WTC11 (cell line): Measurements from ENCODE around the gene ING5. TPM values are rescaled to one million over a fixed set of nuclear protein-coding genes. Genes with fewer than 3 reads are reported as not detected.

Experiments
- ATAC-seq: fragments of 200-7000 bp; cut with Tn5 transposase; 2 replicates; pipeline ENCODE4 v1.10.0; 2021; ENCODE audit warnings: mild to moderate bottlenecking, moderate library complexity
- CTCF ChIA-PET: fragments of 300-600 bp; sonication (Branson Sonifier 250); formaldehyde crosslinking; loops from one replicate; lab custom pipeline; 2021; ENCODE audit warnings: antibody characterized with exemption; lab: Charles Lee
- POLR2A ChIA-PET: fragments of 350-600 bp; sonication (Branson Sonifier 250); formaldehyde crosslinking; loops from one replicate; lab custom pipeline; 2021; ENCODE audit warnings: antibody characterized with exemption; lab: Charles Lee
- DNase-seq: peaks from one replicate; pipeline ENCODE4 v3.0.0; 2021; ENCODE audit warnings: low spot score
- H3K27ac Mint-ChIP-seq: 2 replicates; pipeline ENCODE4 v1.8.0; 2021; ENCODE audit warnings: mixed read lengths
- H3K27me3 Mint-ChIP-seq: 2 replicates; pipeline ENCODE4 v1.8.0; 2021; ENCODE audit warnings: low read depth, mild to moderate bottlenecking, moderate library complexity, mixed read lengths
- H3K36me3 Mint-ChIP-seq: 2 replicates; pipeline ENCODE4 v1.8.0; 2021; ENCODE audit warnings: mixed read lengths
- H3K4me1 Mint-ChIP-seq: 2 replicates; pipeline ENCODE4 v1.8.0; 2022; ENCODE audit warnings: mixed read lengths
- H3K4me3 Mint-ChIP-seq: 2 replicates; pipeline ENCODE4 v1.8.0; 2021; ENCODE audit warnings: mild to moderate bottlenecking, moderate library complexity, mixed read lengths
- H3K9me3 Mint-ChIP-seq: 2 replicates; pipeline ENCODE4 v1.8.0; 2021; ENCODE audit warnings: mixed read lengths
- ATF1 ChIP-seq: sonication (generic); formaldehyde crosslinking; IDR thresholded peaks from 2 replicates; pipeline ENCODE4 v1.8.1; 2023; ENCODE audit warnings: mild to moderate bottlenecking, moderate library complexity, missing genetic modification reagents
- EMX1 ChIP-seq: fragments of 250-450 bp; sonication (Bioruptor Pico); IDR thresholded peaks from 2 replicates; pipeline ENCODE4 v1.8.0; 2021; ENCODE audit warnings: mild to moderate bottlenecking
- GABPB1 ChIP-seq: sonication (generic); formaldehyde crosslinking; IDR thresholded peaks from 2 replicates; pipeline ENCODE4 v1.8.1; 2023; ENCODE audit warnings: mild to moderate bottlenecking, missing genetic modification reagents
- GRHL2 ChIP-seq: fragments of 250-450 bp; sonication (Bioruptor Pico); IDR thresholded peaks from 2 replicates; pipeline ENCODE4 v1.8.0; 2022; ENCODE audit warnings: mild to moderate bottlenecking, moderate library complexity; ENCODE audit not compliant: insufficient replicate concordance, severe bottlenecking
- IRF2 ChIP-seq: sonication (generic); formaldehyde crosslinking; IDR thresholded peaks from 2 replicates; pipeline ENCODE4 v1.8.0; 2022; ENCODE audit warnings: low read depth, missing genetic modification reagents, borderline replicate concordance
- MYBL2 ChIP-seq: sonication (generic); formaldehyde crosslinking; IDR thresholded peaks from 2 replicates; pipeline ENCODE4 v1.8.1; 2023; ENCODE audit warnings: mild to moderate bottlenecking, moderate library complexity, missing genetic modification reagents
- NFYB ChIP-seq: sonication (generic); formaldehyde crosslinking; conservative IDR thresholded peaks from 2 replicates; pipeline ENCODE4 v1.8.0; 2022; ENCODE audit warnings: low read depth, missing genetic modification reagents
- NR1H2 ChIP-seq: sonication (generic); formaldehyde crosslinking; IDR thresholded peaks from 2 replicates; pipeline ENCODE4 v1.9.0; 2021; ENCODE audit warnings: mild to moderate bottlenecking, moderate library complexity, missing genetic modification reagents
- OVOL2 ChIP-seq: fragments of 250-450 bp; sonication (Bioruptor Pico); IDR thresholded peaks from 2 replicates; pipeline ENCODE4 v1.9.0; 2021; ENCODE audit warnings: mild to moderate bottlenecking, borderline replicate concordance
- RORB ChIP-seq: fragments of 250-450 bp; sonication (Bioruptor Pico); IDR thresholded peaks from 2 replicates; pipeline ENCODE4 v1.9.0; 2021; ENCODE audit warnings: mild to moderate bottlenecking
- SMAD3 ChIP-seq: sonication (generic); formaldehyde crosslinking; IDR thresholded peaks from 2 replicates; pipeline ENCODE4 v1.8.0; 2022; ENCODE audit warnings: missing genetic modification reagents, mild to moderate bottlenecking, borderline replicate concordance
- TCF7 ChIP-seq: sonication (generic); formaldehyde crosslinking; IDR thresholded peaks from 2 replicates; pipeline ENCODE4 v1.8.0; 2022; ENCODE audit warnings: mild to moderate bottlenecking, low read depth, missing genetic modification reagents, moderate library complexity
- TEAD4 ChIP-seq: sonication (generic); formaldehyde crosslinking; IDR thresholded peaks from 2 replicates; pipeline ENCODE4 v1.8.0; 2022; ENCODE audit warnings: mild to moderate bottlenecking, missing genetic modification reagents
- USF2 ChIP-seq: sonication (generic); formaldehyde crosslinking; IDR thresholded peaks from 2 replicates; pipeline ENCODE4 v1.8.1; 2023; ENCODE audit warnings: mild to moderate bottlenecking, missing genetic modification reagents, moderate library complexity
- ZMAT4 ChIP-seq: fragments of 250-450 bp; sonication (Bioruptor Pico); IDR thresholded peaks from 2 replicates; pipeline ENCODE4 v1.9.0; 2021; ENCODE audit warnings: mild to moderate bottlenecking
- ZNF317 ChIP-seq: sonication (generic); formaldehyde crosslinking; IDR thresholded peaks from 2 replicates; pipeline ENCODE4 v1.8.1; 2023; ENCODE audit warnings: low read depth, mild to moderate bottlenecking, moderate library complexity, missing genetic modification reagents, borderline replicate concordance
- total RNA-seq: library from RNA; stranded (reverse); gene quantifications from 3 replicates; pipeline ENCODE4 v1.2.3, GENCODE V29; 2021
- TF ChIP-seq, protein P1 (sequence below): sonication (generic); formaldehyde crosslinking; IDR thresholded peaks from 2 replicates; pipeline ENCODE4 v1.8.1; 2023; ENCODE audit warnings: mild to moderate bottlenecking, missing genetic modification reagents
- TF ChIP-seq, protein P2 (sequence below): sonication (generic); formaldehyde crosslinking; IDR thresholded peaks from 2 replicates; pipeline ENCODE4 v1.8.1; 2023; ENCODE audit warnings: mild to moderate bottlenecking, missing genetic modification reagents
- TF ChIP-seq, protein P3 (sequence below): fragments of 250-450 bp; sonication (Bioruptor Pico); IDR thresholded peaks from 2 replicates; pipeline ENCODE4 v1.9.0; 2021; ENCODE audit warnings: mild to moderate bottlenecking
- TF ChIP-seq, protein P4 (sequence below): fragments of 250-450 bp; sonication (Bioruptor Pico); IDR thresholded peaks from 2 replicates; pipeline ENCODE4 v2.1.2; 2022; ENCODE audit warnings: mild to moderate bottlenecking, moderate library complexity
- TF ChIP-seq, protein P5 (sequence below): sonication (generic); formaldehyde crosslinking; IDR thresholded peaks from 2 replicates; pipeline ENCODE4 v1.8.0; 2022; ENCODE audit warnings: mild to moderate bottlenecking, missing genetic modification reagents
- TF ChIP-seq, protein P6 (sequence below): sonication (generic); formaldehyde crosslinking; IDR thresholded peaks from 2 replicates; pipeline ENCODE4 v1.8.0; 2022; ENCODE audit warnings: missing genetic modification reagents

The ING5 gene
- total RNA-seq, 1 experiment from 2014 or later, result 43.1 TPM

DNA sequence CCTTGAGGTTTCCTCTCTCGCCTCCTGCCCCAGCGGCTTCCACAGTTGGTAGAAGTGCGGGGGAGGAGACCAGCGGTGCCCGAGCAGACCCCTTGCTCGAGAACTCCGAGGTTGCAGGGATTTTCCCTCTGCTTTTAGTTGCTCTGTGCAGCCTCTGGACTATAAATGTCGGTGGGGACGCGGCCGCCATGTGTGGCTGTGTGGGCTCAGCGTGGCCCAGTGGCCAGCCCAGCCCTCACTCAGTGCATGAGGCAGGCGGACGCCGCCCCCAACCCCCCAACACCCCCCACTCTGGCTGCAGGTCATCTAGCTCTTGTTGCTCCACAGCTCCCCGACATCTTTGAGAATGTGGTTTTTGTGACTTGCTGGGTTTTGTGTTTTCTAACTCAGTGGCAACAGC is 17.3 kb downstream of the ING5 start:
- DNase-seq (no peak), ATAC-seq (no peak)
- TF ChIP-seq SMAD3 (CRISPR knock-in tag), result no peak
- TF ChIP-seq, protein P1, sequence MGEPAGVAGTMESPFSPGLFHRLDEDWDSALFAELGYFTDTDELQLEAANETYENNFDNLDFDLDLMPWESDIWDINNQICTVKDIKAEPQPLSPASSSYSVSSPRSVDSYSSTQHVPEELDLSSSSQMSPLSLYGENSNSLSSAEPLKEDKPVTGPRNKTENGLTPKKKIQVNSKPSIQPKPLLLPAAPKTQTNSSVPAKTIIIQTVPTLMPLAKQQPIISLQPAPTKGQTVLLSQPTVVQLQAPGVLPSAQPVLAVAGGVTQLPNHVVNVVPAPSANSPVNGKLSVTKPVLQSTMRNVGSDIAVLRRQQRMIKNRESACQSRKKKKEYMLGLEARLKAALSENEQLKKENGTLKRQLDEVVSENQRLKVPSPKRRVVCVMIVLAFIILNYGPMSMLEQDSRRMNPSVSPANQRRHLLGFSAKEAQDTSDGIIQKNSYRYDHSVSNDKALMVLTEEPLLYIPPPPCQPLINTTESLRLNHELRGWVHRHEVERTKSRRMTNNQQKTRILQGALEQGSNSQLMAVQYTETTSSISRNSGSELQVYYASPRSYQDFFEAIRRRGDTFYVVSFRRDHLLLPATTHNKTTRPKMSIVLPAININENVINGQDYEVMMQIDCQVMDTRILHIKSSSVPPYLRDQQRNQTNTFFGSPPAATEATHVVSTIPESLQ (CRISPR knock-in tag), result no peak
- no peak for TF ChIP-seq NFYB (CRISPR knock-in tag)
- TF ChIP-seq, protein P2, sequence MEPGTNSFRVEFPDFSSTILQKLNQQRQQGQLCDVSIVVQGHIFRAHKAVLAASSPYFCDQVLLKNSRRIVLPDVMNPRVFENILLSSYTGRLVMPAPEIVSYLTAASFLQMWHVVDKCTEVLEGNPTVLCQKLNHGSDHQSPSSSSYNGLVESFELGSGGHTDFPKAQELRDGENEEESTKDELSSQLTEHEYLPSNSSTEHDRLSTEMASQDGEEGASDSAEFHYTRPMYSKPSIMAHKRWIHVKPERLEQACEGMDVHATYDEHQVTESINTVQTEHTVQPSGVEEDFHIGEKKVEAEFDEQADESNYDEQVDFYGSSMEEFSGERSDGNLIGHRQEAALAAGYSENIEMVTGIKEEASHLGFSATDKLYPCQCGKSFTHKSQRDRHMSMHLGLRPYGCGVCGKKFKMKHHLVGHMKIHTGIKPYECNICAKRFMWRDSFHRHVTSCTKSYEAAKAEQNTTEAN (CRISPR knock-in tag), result no peak
- TF ChIP-seq ATF1 (CRISPR knock-in tag), result no peak
- TF ChIP-seq, protein P3, sequence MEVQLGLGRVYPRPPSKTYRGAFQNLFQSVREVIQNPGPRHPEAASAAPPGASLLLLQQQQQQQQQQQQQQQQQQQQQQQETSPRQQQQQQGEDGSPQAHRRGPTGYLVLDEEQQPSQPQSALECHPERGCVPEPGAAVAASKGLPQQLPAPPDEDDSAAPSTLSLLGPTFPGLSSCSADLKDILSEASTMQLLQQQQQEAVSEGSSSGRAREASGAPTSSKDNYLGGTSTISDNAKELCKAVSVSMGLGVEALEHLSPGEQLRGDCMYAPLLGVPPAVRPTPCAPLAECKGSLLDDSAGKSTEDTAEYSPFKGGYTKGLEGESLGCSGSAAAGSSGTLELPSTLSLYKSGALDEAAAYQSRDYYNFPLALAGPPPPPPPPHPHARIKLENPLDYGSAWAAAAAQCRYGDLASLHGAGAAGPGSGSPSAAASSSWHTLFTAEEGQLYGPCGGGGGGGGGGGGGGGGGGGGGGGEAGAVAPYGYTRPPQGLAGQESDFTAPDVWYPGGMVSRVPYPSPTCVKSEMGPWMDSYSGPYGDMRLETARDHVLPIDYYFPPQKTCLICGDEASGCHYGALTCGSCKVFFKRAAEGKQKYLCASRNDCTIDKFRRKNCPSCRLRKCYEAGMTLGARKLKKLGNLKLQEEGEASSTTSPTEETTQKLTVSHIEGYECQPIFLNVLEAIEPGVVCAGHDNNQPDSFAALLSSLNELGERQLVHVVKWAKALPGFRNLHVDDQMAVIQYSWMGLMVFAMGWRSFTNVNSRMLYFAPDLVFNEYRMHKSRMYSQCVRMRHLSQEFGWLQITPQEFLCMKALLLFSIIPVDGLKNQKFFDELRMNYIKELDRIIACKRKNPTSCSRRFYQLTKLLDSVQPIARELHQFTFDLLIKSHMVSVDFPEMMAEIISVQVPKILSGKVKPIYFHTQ (CRISPR knock-in tag), result no peak
- no peak for TF ChIP-seq GRHL2 (CRISPR knock-in tag)
- no peak for TF ChIP-seq NR1H2
- TF ChIP-seq GABPB1 (CRISPR knock-in tag), result no peak
- TF ChIP-seq, protein P4, sequence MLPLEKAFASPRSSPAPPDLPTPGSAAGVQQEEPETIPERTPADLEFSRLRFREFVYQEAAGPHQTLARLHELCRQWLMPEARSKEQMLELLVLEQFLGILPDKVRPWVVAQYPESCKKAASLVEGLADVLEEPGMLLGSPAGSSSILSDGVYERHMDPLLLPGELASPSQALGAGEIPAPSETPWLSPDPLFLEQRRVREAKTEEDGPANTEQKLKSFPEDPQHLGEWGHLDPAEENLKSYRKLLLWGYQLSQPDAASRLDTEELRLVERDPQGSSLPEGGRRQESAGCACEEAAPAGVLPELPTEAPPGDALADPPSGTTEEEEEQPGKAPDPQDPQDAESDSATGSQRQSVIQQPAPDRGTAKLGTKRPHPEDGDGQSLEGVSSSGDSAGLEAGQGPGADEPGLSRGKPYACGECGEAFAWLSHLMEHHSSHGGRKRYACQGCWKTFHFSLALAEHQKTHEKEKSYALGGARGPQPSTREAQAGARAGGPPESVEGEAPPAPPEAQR, result no peak
- TF ChIP-seq TEAD4 (CRISPR knock-in tag), result no peak
- no peak for TF ChIP-seq TCF7 (CRISPR knock-in tag)
- no peak for TF ChIP-seq EMX1 (CRISPR knock-in tag)
- TF ChIP-seq, protein P5, sequence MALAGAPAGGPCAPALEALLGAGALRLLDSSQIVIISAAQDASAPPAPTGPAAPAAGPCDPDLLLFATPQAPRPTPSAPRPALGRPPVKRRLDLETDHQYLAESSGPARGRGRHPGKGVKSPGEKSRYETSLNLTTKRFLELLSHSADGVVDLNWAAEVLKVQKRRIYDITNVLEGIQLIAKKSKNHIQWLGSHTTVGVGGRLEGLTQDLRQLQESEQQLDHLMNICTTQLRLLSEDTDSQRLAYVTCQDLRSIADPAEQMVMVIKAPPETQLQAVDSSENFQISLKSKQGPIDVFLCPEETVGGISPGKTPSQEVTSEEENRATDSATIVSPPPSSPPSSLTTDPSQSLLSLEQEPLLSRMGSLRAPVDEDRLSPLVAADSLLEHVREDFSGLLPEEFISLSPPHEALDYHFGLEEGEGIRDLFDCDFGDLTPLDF (CRISPR knock-in tag), result no peak
- H3K27me3 Mint-ChIP-seq, result no peaks in the 10 kb centered on the region
- ChIA-PET CTCF (interaction anchor here (0.6 to 1.5 kb wide), 2 partner anchors 17 to 148 kb away, joined by 4 to 6 read pairs; partner anchors contain the start of gene ING5), POLR2A (interaction anchor here (0.6 kb wide), 1 partner anchor 149 kb away, joined by 3 read pairs; no protein-coding TSS in a partner anchor)
- H3K9me3 Mint-ChIP-seq, result peaks cover 19% of the 10 kb centered on the region
- no peak overlapping the region for H3K27ac Mint-ChIP-seq
- no peaks in the 10 kb centered on the region for H3K4me1 Mint-ChIP-seq
- H3K4me3 Mint-ChIP-seq, result no peak overlapping the region
- peaks cover 70% of the 10 kb centered on the region for H3K36me3 Mint-ChIP-seq

GRCh38 chr2:241720099-241720498 is 18.3 kb downstream of the ING5 start:
- peaks cover 19% of the 10 kb centered on the region for H3K9me3 Mint-ChIP-seq
- DNase-seq, result no peak
- no peak overlapping the region for H3K27ac Mint-ChIP-seq
- CTCF ChIA-PET, result no interaction called here
- POLR2A ChIA-PET, result no interaction called here
- H3K36me3 Mint-ChIP-seq, result peaks cover 67% of the 10 kb centered on the region
- ATAC-seq, result no peak
- no peaks in the 10 kb centered on the region for H3K27me3 Mint-ChIP-seq
- H3K4me3 Mint-ChIP-seq, result no peak overlapping the region
- H3K4me1 Mint-ChIP-seq, result no peaks in the 10 kb centered on the region
- TF ChIP-seq OVOL2 (CRISPR knock-in tag), result no peak
- no peak for TF ChIP-seq MYBL2
- TF ChIP-seq ZMAT4, result no peak
- no peak for TF ChIP-seq IRF2 (CRISPR knock-in tag)
- no peak for TF ChIP-seq RORB
- no peak for TF ChIP-seq USF2 (CRISPR knock-in tag)
- no peak for TF ChIP-seq ZNF317 (CRISPR knock-in tag)
- TF ChIP-seq, protein P6, sequence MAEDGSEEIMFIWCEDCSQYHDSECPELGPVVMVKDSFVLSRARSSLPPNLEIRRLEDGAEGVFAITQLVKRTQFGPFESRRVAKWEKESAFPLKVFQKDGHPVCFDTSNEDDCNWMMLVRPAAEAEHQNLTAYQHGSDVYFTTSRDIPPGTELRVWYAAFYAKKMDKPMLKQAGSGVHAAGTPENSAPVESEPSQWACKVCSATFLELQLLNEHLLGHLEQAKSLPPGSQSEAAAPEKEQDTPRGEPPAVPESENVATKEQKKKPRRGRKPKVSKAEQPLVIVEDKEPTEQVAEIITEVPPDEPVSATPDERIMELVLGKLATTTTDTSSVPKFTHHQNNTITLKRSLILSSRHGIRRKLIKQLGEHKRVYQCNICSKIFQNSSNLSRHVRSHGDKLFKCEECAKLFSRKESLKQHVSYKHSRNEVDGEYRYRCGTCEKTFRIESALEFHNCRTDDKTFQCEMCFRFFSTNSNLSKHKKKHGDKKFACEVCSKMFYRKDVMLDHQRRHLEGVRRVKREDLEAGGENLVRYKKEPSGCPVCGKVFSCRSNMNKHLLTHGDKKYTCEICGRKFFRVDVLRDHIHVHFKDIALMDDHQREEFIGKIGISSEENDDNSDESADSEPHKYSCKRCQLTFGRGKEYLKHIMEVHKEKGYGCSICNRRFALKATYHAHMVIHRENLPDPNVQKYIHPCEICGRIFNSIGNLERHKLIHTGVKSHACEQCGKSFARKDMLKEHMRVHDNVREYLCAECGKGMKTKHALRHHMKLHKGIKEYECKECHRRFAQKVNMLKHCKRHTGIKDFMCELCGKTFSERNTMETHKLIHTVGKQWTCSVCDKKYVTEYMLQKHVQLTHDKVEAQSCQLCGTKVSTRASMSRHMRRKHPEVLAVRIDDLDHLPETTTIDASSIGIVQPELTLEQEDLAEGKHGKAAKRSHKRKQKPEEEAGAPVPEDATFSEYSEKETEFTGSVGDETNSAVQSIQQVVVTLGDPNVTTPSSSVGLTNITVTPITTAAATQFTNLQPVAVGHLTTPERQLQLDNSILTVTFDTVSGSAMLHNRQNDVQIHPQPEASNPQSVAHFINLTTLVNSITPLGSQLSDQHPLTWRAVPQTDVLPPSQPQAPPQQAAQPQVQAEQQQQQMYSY (CRISPR knock-in tag), result no peak
- TF ChIP-seq SMAD3 (CRISPR knock-in tag), result no peak
